ENCODE measurements around the gene ZNF573. TPM values are rescaled to one million over a fixed set of nuclear protein-coding genes. Genes with fewer than 3 reads are reported as not detected.
"Not testable (repeated sequence)": the region's sequence is repeated elsewhere in the genome, so short reads cannot be mapped to it uniquely, and the experiment has no call there.

Gene ZNF573
- total RNA-seq = 4.8 TPM in 2 replicates

- intact Hi-C loops (cut with micrococcal nuclease) = loop anchor here (1.0 to 2.0 kb wide), 3 partner anchors 185 to 408 kb away; partner anchors contain the start of genes ZNF527, ZNF540, ZNF570 and ZNF571
Observed at GRCh38 chr19:37779127-37780005, at the start of gene ZNF573. TSS of gene ZNF573 (minus strand) at chr19:37779586. CDS start at chr19:37773729, 5,857 bp downstream.

- intact Hi-C loops (cut with micrococcal nuclease) = no loop called here
Observed at GRCh38 chr19:37817180-37817981, 38.0 kb upstream of the ZNF573 start.

- intact Hi-C loops (cut with micrococcal nuclease) = not testable (repeated sequence)
Observed at GRCh38 chr19:37815611-37816010, 36.2 kb upstream of the ZNF573 start.

- intact Hi-C loops (cut with micrococcal nuclease) = no loop called here
Observed at GRCh38 chr19:37813340-37813739, 34.0 kb upstream of the ZNF573 start.

- intact Hi-C loops (cut with micrococcal nuclease) = no loop called here
Observed at GRCh38 chr19:37809366-37809765, 30.0 kb upstream of the ZNF573 start.

GRCh38 chr19:37803249-37803840 is 24.0 kb upstream of the ZNF573 start:
- intact Hi-C loops (cut with micrococcal nuclease) = no loop called here

GRCh38 chr19:37790244-37790925 is 11.0 kb upstream of the ZNF573 start:
- intact Hi-C loops (cut with micrococcal nuclease) = no loop called here

GRCh38 chr19:37778613-37779126 is 716 bp downstream of the ZNF573 start:
- intact Hi-C loops (cut with micrococcal nuclease) = loop anchor here (1.0 to 2.0 kb wide), 3 partner anchors 184 to 407 kb away; partner anchors contain the start of genes ZNF527, ZNF540, ZNF570 and ZNF571

- intact Hi-C loops (cut with micrococcal nuclease) = no loop called here
Observed at GRCh38 chr19:37770985-37771384, 8.4 kb downstream of the ZNF573 start.

GRCh38 chr19:37763488-37763887 is 15.9 kb downstream of the ZNF573 start:
- intact Hi-C loops (cut with micrococcal nuclease) = no loop called here

- intact Hi-C loops (cut with micrococcal nuclease) = not testable (repeated sequence)
Observed at GRCh38 chr19:37757683-37758082, 21.7 kb downstream of the ZNF573 start.

GRCh38 chr19:37738371-37738770 is 41.0 kb downstream of the ZNF573 start:
- intact Hi-C loops (cut with micrococcal nuclease) = no loop called here

GRCh38 chr19:37725181-37725580 is 54.2 kb downstream of the ZNF573 start:
- intact Hi-C loops (cut with micrococcal nuclease) = no loop called here

- intact Hi-C loops (cut with micrococcal nuclease) = loop anchor here (1.0 kb wide), 1 partner anchor 65 kb away; the partner anchor contains the start of gene ZFP30
Observed at GRCh38 chr19:37719927-37720265, 59.5 kb downstream of the ZNF573 start.

GRCh38 chr19:37719111-37719926 is 60.1 kb downstream of the ZNF573 start, which contains the start of gene ZNF607:
TSS of gene ZNF607 (minus strand) at chr19:37719761. CDS start at chr19:37711618, 8,143 bp downstream.
- intact Hi-C loops (cut with micrococcal nuclease) = loop anchor here (1.0 kb wide), 1 partner anchor 64 kb away; the partner anchor contains the start of gene ZFP30

- intact Hi-C loops (cut with micrococcal nuclease) = no loop called here
Observed at GRCh38 chr19:37718304-37718703, 61.1 kb downstream of the ZNF573 start.

GRCh38 chr19:37716140-37716539 is 63.2 kb downstream of the ZNF573 start:
- intact Hi-C loops (cut with micrococcal nuclease) = no loop called here

- intact Hi-C loops (cut with micrococcal nuclease) = no loop called here
Observed at GRCh38 chr19:37706052-37706605, 73.3 kb downstream of the ZNF573 start.

GRCh38 chr19:37699057-37699456 is 80.3 kb downstream of the ZNF573 start:
- intact Hi-C loops (cut with micrococcal nuclease) = loop anchor here (10.0 kb wide), 1 partner anchor 104 kb away; the partner anchor contains the start of genes ZNF540 and ZNF571

Measured in T-helper 2 cell treated with Interferon-gamma antibody and Interleukin-4, amounts not matched to agents 100 ng/mL and 5 ng/mL, for 36 hours (primary cell).